ENCODE measurements around the gene ZNF552.

The ZNF552 gene

DNA sequence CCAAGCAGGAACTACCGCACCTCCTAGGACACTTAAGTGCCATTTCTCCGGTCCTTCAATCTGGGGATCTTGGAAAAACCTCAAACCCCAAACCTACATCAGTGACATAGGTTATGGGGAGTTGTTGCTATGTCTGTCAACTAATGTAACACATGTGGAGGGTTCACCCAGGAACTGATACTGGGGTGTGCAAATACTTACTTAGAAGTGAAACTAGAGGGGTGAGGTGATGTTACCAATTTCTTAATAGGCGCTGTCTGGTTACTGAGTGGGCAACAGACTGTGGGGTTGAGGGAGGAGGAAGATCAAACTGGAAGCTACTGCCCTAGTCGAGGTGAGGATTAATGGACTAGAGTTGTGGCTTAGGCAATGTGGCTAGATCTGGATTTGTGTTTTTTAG lies 43.3 kb downstream of the ZNF552 start:
- DNase-seq = no peak

DNA sequence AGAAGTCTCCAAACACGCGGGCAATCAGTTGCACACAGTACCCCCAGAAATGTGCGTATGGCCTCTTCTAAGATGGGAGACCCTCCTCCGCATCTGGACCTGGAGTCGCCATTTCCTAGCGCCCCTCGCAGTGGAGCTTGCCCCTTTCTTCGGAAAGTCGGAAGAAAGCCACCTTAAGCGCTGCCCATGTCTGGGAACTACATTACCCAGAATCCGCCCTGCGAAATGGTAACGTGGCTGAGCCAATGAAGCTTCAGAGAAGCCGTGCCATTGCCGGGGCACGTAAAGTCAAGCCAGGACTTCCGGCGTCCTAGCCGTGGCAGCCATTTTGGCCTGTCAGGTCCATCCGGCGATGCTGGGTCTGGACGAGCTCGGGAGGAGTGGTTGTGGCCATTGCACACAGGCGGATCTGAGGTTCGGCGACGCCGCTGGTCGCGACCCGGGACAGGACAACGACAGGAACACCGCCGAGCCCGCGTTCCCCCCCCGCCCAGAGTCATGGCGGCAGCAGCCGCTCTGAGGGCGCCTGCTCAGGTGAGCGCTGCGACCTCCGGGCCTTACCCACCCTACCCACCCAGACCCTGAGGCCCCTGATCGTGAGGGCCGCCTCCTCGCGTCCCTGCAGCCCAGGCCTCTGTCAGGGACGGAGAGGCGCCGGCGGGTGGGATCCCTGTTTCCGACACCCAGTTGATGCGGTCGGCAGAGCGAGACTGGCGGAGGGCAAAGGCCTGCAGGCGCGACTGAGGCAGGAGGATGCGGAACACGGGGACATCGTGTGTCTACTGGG lies 45.2 kb downstream of the ZNF552 start, which contains the start of gene ZNF586:
Gene ZNF586, plus strand, starts transcription at position 332 of the 787 bp plus-strand sequence. Its CDS starts 167 bp downstream, at position 499.
- DNase-seq = peak; percentile 73

DNA sequence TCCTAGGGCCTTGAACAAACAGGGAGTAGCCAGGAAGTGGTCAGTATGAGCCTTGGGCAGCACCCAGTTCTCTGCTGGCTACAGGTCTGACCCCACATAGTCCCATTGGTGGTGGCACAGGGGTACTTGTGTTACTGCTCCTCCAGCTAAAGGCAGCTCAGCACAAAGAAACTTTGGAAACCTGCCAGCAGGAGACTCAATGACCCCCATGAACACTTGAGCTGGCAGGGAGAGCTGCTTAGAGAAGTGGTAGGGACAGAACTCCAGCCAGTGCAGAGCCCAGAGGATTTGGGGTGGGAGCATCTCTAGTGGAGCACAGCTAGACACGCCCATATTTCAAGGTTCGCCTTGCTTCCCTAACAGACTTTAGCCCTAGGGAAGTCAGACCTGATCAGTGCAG lies 55.6 kb downstream of the ZNF552 start:
- no peak for DNase-seq

DNA sequence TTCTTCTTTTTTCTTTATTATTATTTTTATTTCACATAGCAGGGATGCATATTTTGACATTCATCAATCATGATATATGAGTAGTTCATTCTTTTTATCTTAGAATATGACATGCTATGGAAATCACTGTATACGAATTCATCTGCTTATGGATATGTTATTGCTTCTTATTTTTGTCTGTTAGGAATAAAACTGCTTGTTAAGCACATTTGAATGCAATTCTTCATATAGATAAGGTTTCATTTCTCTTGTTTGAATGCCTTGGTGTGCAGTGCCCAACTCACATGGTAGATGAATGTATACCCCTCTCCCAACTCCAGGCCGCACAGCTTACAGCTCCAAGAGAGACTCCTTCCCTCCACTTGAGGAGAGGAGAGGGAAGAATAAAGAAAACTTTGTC lies 56.8 kb downstream of the ZNF552 start:
- no peak for DNase-seq
